OCI-LY3 (cell line): ENCODE results near the gene APBB2.

Source experiments
- EZH2phosphoT487 ChIP-seq: fragments of 200-600 bp; shearing (Covaris generic); IDR thresholded peaks from 2 replicates; pipeline ENCODE4 v1.6.1; 2018; ENCODE audit warnings: antibody characterized with exemption, mixed run types, low read depth
- TF ChIP-seq, protein P1 (sequence below): fragments of 200-600, 300-600 bp; sonication (generic); IDR thresholded peaks from 2 replicates; pipeline ENCODE4 v1.5.1; 2014; ENCODE audit warnings: antibody characterized with exemption, low read length, low read depth

DNA sequence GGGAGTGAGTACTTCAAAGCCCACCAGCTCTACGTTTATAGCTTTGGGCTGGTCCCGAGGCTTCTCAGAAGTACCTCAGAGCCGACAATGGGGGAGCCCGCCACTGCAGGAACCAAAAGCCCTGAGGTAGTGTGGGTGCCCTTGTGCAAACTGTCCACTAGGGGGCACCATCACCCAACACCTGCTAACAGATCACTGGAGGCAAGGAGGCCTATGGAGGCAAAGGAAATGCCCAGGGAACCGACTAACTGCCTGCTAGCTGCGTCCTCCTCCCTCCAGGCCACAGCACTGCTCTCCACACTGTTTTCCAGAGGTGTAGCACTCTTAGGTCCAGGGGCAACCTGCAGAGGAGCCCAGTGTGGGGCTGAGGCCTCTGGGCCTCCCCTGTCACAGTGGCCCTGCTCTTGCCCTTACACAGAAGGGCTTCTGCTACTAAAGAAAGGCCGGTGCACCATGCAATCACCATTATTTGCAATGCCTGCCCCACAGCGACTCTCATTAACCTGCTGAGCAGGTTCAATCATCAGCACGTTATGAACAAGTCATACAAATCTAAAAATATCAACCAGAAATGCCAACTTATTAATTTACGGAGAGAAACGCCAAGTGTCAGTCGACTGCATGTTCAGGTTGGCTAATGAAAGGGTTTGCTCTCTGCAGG is 305.5 kb downstream of the APBB2 start:
- TF ChIP-seq, protein P1, sequence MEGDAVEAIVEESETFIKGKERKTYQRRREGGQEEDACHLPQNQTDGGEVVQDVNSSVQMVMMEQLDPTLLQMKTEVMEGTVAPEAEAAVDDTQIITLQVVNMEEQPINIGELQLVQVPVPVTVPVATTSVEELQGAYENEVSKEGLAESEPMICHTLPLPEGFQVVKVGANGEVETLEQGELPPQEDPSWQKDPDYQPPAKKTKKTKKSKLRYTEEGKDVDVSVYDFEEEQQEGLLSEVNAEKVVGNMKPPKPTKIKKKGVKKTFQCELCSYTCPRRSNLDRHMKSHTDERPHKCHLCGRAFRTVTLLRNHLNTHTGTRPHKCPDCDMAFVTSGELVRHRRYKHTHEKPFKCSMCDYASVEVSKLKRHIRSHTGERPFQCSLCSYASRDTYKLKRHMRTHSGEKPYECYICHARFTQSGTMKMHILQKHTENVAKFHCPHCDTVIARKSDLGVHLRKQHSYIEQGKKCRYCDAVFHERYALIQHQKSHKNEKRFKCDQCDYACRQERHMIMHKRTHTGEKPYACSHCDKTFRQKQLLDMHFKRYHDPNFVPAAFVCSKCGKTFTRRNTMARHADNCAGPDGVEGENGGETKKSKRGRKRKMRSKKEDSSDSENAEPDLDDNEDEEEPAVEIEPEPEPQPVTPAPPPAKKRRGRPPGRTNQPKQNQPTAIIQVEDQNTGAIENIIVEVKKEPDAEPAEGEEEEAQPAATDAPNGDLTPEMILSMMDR = peak; percentile 88
- no peak for TF ChIP-seq EZH2phosphoT487
